ENCODE results near the gene GPR162. TPM values are rescaled to one million over a fixed set of nuclear protein-coding genes. Genes with fewer than 3 reads are reported as not detected.

Gene GPR162
- total RNA-seq, 2 experiments from 2014 or later: not detected

DNA sequence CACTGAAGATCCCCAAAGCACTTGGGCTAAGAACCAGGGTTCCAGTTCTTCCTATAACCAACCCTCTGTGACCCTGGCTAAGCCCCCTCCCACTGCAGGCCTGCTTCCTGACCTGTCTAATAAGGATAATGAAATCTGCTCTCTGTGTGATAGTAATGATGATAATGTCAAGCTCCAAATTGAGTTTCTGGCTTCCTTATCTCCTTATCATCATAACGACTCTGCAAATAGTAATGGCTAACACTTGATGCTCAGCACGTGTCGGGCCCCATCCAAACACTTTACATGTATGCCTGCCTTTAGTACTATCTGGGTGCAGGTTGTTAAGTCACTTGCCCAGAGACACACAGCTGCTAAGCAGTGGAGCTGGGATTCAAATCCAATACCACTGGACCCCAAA is 5.0 kb upstream of the GPR162 start:
- ChIA-PET POLR2A (interaction anchor here (1.2 kb wide), 1 partner anchor 36 kb away, joined by 4 read pairs; no protein-coding TSS in a partner anchor), CTCF (ENCODE audit: unreplicated experiment) (interaction anchor here (0.6 kb wide), 4 partner anchors 50 to 202 kb away, joined by 3 read pairs; partner anchors contain the start of gene LPCAT3)
- H4K20me1 ChIP-seq (ENCODE audit: insufficient read depth, low read length): no peaks in the 10 kb centered on the region
- peaks cover 20% of the 10 kb centered on the region for H3K4me1 ChIP-seq (ENCODE audit: insufficient read depth, low read length, poor library complexity, severe bottlenecking)
- no TSS peak for BruUV-seq (replicated peaks)
- H3K36me3 ChIP-seq (ENCODE audit: insufficient read depth, low read length): no peaks in the 10 kb centered on the region
- DNase-seq (ENCODE audit: low spot score): no peak
- intact Hi-C loops (cut with micrococcal nuclease; ENCODE audit: unreplicated experiment): no loop called here
- H3K4me2 ChIP-seq (ENCODE audit: low read length): no peak overlapping the region
- no peaks in the 10 kb centered on the region for H3K9me3 ChIP-seq (ENCODE audit: low read length)
- no peak overlapping the region for H3K27ac ChIP-seq (ENCODE audit: low read depth, low read length, poor library complexity, severe bottlenecking)
- H2AFZ ChIP-seq (ENCODE audit: low read length): no peak overlapping the region
- no peaks in the 10 kb centered on the region for H3K9me2 ChIP-seq (ENCODE audit: insufficient read depth, low read length)
- no peak for TF ChIP-seq EZH2phosphoT487 (IDR thresholded peaks at IDR 0.05; ENCODE audit: borderline replicate concordance, low read depth, low read length)
- TF ChIP-seq, protein P1, sequence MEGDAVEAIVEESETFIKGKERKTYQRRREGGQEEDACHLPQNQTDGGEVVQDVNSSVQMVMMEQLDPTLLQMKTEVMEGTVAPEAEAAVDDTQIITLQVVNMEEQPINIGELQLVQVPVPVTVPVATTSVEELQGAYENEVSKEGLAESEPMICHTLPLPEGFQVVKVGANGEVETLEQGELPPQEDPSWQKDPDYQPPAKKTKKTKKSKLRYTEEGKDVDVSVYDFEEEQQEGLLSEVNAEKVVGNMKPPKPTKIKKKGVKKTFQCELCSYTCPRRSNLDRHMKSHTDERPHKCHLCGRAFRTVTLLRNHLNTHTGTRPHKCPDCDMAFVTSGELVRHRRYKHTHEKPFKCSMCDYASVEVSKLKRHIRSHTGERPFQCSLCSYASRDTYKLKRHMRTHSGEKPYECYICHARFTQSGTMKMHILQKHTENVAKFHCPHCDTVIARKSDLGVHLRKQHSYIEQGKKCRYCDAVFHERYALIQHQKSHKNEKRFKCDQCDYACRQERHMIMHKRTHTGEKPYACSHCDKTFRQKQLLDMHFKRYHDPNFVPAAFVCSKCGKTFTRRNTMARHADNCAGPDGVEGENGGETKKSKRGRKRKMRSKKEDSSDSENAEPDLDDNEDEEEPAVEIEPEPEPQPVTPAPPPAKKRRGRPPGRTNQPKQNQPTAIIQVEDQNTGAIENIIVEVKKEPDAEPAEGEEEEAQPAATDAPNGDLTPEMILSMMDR (conservative IDR thresholded peaks at IDR 0.05; ENCODE audit: low read length): no peak
- H3K4me3 ChIP-seq (ENCODE audit: low read depth, low read length, poor library complexity, severe bottlenecking): no peak overlapping the region
- H3K79me2 ChIP-seq (ENCODE audit: insufficient read depth, low read depth, low read length): no peaks in the 10 kb centered on the region

- intact Hi-C loops (cut with micrococcal nuclease; ENCODE audit: unreplicated experiment): no loop called here
- TF ChIP-seq, protein P1 (conservative IDR thresholded peaks at IDR 0.05; ENCODE audit: low read length): no peak
- no peak for TF ChIP-seq EZH2phosphoT487 (IDR thresholded peaks at IDR 0.05; ENCODE audit: borderline replicate concordance, low read depth, low read length)
- DNase-seq (ENCODE audit: low spot score): no peak
- Histone ChIP-seq H3K9me3 (ENCODE audit: low read length) (no peaks in the 10 kb centered on the region), H3K9me2 (ENCODE audit: insufficient read depth, low read length) (no peaks in the 10 kb centered on the region), H3K36me3 (ENCODE audit: insufficient read depth, low read length) (no peaks in the 10 kb centered on the region), H3K4me3 (ENCODE audit: low read depth, low read length, poor library complexity, severe bottlenecking) (no peak overlapping the region), H3K4me1 (ENCODE audit: insufficient read depth, low read length, poor library complexity, severe bottlenecking) (peaks cover 20% of the 10 kb centered on the region), H2AFZ (ENCODE audit: low read length) (no peak overlapping the region), H3K27ac (ENCODE audit: low read depth, low read length, poor library complexity, severe bottlenecking) (no peak overlapping the region), H3K79me2 (ENCODE audit: insufficient read depth, low read depth, low read length) (no peaks in the 10 kb centered on the region), H4K20me1 (ENCODE audit: insufficient read depth, low read length) (no peaks in the 10 kb centered on the region), H3K4me2 (ENCODE audit: low read length) (no peak overlapping the region)
- CTCF ChIA-PET (ENCODE audit: unreplicated experiment): no interaction called here
- no TSS peak for BruUV-seq (replicated peaks)
- POLR2A ChIA-PET: interaction anchor here (1.2 kb wide), 1 partner anchor 36 kb away, joined by 4 read pairs; no protein-coding TSS in a partner anchor
Observed at GRCh38 chr12:6817098-6817497, 4.5 kb upstream of the GPR162 start.

DNA sequence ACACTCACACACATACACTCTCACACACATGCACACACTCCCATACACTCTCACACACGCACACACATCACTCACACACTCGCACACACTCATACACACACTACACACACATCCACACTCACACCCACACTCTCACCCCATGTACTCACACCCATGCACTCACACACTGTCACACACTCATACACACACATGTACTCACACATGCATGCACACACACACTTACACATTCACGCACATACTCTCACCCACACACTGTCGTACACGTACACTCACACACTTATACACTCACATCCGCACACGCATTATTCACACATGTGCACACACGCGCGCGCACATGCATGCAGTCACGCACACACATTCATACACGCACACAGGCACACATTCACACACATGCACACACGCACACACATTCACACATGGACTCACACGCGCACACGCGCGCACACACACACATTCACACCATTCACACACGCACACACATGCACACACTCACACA is 3.9 kb upstream of the GPR162 start:
- no peaks in the 10 kb centered on the region for H4K20me1 ChIP-seq (ENCODE audit: insufficient read depth, low read length)
- H3K4me3 ChIP-seq (ENCODE audit: low read depth, low read length, poor library complexity, severe bottlenecking): no peak overlapping the region
- ChIA-PET POLR2A (no interaction called here), CTCF (ENCODE audit: unreplicated experiment) (no interaction called here)
- no peak for DNase-seq (ENCODE audit: low spot score)
- no TSS peak for BruUV-seq (replicated peaks)
- H3K4me1 ChIP-seq (ENCODE audit: insufficient read depth, low read length, poor library complexity, severe bottlenecking): peaks cover 15% of the 10 kb centered on the region
- no peak overlapping the region for H3K27ac ChIP-seq (ENCODE audit: low read depth, low read length, poor library complexity, severe bottlenecking)
- no peaks in the 10 kb centered on the region for H3K9me3 ChIP-seq (ENCODE audit: low read length)
- intact Hi-C loops (cut with micrococcal nuclease; ENCODE audit: unreplicated experiment): no loop called here
- no peaks in the 10 kb centered on the region for H3K79me2 ChIP-seq (ENCODE audit: insufficient read depth, low read depth, low read length)
- no peak overlapping the region for H3K4me2 ChIP-seq (ENCODE audit: low read length)
- no peaks in the 10 kb centered on the region for H3K36me3 ChIP-seq (ENCODE audit: insufficient read depth, low read length)
- TF ChIP-seq, protein P1 (conservative IDR thresholded peaks at IDR 0.05; ENCODE audit: low read length): no peak
- no peak for TF ChIP-seq EZH2phosphoT487 (IDR thresholded peaks at IDR 0.05; ENCODE audit: borderline replicate concordance, low read depth, low read length)
- H3K9me2 ChIP-seq (ENCODE audit: insufficient read depth, low read length): no peaks in the 10 kb centered on the region
- no peak overlapping the region for H2AFZ ChIP-seq (ENCODE audit: low read length)
